B cell (primary cell): ENCODE measurements around the gene PTPRG. TPM values are rescaled to one million over a fixed set of nuclear protein-coding genes. Genes with fewer than 3 reads are reported as not detected.

Experiments
- ATAC-seq: fragments of 200-7000 bp; cut with Tn5 transposase; one replicate; pipeline ENCODE4 v1.10.0; 2021; ENCODE audit warnings: low read depth, mild to moderate bottlenecking, moderate number of reproducible peaks, moderate library complexity
- CTCF ChIA-PET: fragments of 350-600 bp; sonication (Branson Sonifier 250); formaldehyde crosslinking; loops from one replicate; lab custom pipeline; 2021; ENCODE audit warnings: antibody characterized with exemption, inconsistent platforms; lab: Charles Lee
- POLR2A ChIA-PET: fragments of 350-600 bp; sonication (Branson Sonifier 250); formaldehyde crosslinking; loops from one replicate; lab custom pipeline; 2021; ENCODE audit warnings: antibody characterized with exemption; lab: Charles Lee
- DNase-seq: peaks from one replicate; pipeline ENCODE4 v3.0.0; 2013
- H2AFZ ChIP-seq: 2 replicates; pipeline ENCODE4 v1.6.1; 2012; ENCODE audit warnings: mild to moderate bottlenecking, low read depth, low read length; ENCODE audit not compliant: insufficient read depth, poor library complexity, severe bottlenecking
- H3K27ac ChIP-seq, 2 donors: 1 replicate in 1 of 2; 2 replicates in 1 of 2; pipeline ENCODE4 v1.5.1; 2012 to 2013; ENCODE audit warnings: low read length in 2 of 2, mild to moderate bottlenecking in 2 of 2, moderate library complexity in 1 of 2
- H3K27me3 ChIP-seq, 4 experiments: fragments of 200-600 bp in 1 of 4; sonication (generic) in 1 of 4; replicated peaks in 1 of 4; 1 replicate in 2 of 4; 2 replicates in 2 of 4; pipeline versions ENCODE4 v1.6.1 to v1.7.0; 2013 to 2016; ENCODE audit warnings: low read length in 3 of 4, mild to moderate bottlenecking in 2 of 4, mixed read lengths in 1 of 4, moderate library complexity in 1 of 4; ENCODE audit not compliant: insufficient read depth in 4 of 4, control insufficient read depth in 3 of 4; ENCODE audit errors: control extremely low read depth in 1 of 4
- H3K36me3 ChIP-seq, 2 experiments: replicated peaks in 1 of 2; 1 replicate in 1 of 2; 2 replicates in 1 of 2; pipeline versions ENCODE4 v1.6.1 to v1.7.1; 2013; ENCODE audit warnings: low read length in 1 of 2; ENCODE audit not compliant: insufficient read depth in 2 of 2, control insufficient read depth in 1 of 2; ENCODE audit errors: control extremely low read depth in 1 of 2, extremely low read depth in 1 of 2
- H3K4me1 ChIP-seq, 2 donors: fragments of 200-600 bp in 1 of 2; sonication (generic) in 1 of 2; 1 replicate in 1 of 2; 2 replicates in 1 of 2; pipeline versions ENCODE4 v1.5.1 to v1.6.1; 2013 to 2017; ENCODE audit warnings: low read length in 2 of 2; ENCODE audit not compliant: control insufficient read depth in 2 of 2, insufficient read depth in 2 of 2
- H3K4me2 ChIP-seq: replicated peaks from 2 replicates; pipeline ENCODE3; 2012; ENCODE audit warnings: mild to moderate bottlenecking, low read depth, low read length; ENCODE audit not compliant: poor library complexity, severe bottlenecking
- H3K4me3 ChIP-seq, 5 experiments: fragments of 200-600 bp in 1 of 5; sonication (generic) in 1 of 5; 1 replicate in 3 of 5; 2 replicates in 2 of 5; pipeline versions ENCODE4 v1.5.1 to v1.7.0; 2011 to 2016; ENCODE audit warnings: low read length in 4 of 5, mild to moderate bottlenecking in 4 of 5, low read depth in 2 of 5, control low read depth in 1 of 5, moderate library complexity in 1 of 5; ENCODE audit not compliant: insufficient read depth in 1 of 5; ENCODE audit errors: control extremely low read depth in 1 of 5, extremely low read depth in 1 of 5
- H3K79me2 ChIP-seq: fragments of 200-600 bp; sonication (generic); one replicate; pipeline ENCODE4 v1.6.0; 2016; ENCODE audit warnings: low read length; ENCODE audit not compliant: control insufficient read depth, insufficient read depth
- H3K9ac ChIP-seq: fragments of 200-600 bp; sonication (generic); 2 replicates; pipeline ENCODE4 v1.6.1; 2017; ENCODE audit warnings: mild to moderate bottlenecking, low read length, moderate library complexity
- H3K9me3 ChIP-seq, 3 donors: one replicate each; pipeline versions ENCODE4 v1.6.1 to v1.7.1; 2013; ENCODE audit warnings: low read length in 2 of 3; ENCODE audit not compliant: control insufficient read depth in 2 of 3, insufficient read depth in 1 of 3; ENCODE audit errors: control extremely low read depth in 1 of 3
- H4K20me1 ChIP-seq: 2 replicates; pipeline ENCODE4 v1.6.0; 2012; ENCODE audit warnings: mild to moderate bottlenecking, low read length; ENCODE audit not compliant: insufficient read depth, control insufficient read depth, poor library complexity, severe bottlenecking
- H3K27ac Mint-ChIP-seq: one replicate; pipeline ENCODE4 v1.8.0; 2021; ENCODE audit warnings: mixed read lengths
- H3K27me3 Mint-ChIP-seq: one replicate; pipeline ENCODE4 v1.8.0; 2021; ENCODE audit warnings: mixed read lengths
- H3K4me1 Mint-ChIP-seq: one replicate; pipeline ENCODE4 v1.8.0; 2021; ENCODE audit warnings: mixed read lengths
- H3K4me3 Mint-ChIP-seq: one replicate; pipeline ENCODE4 v1.8.0; 2021; ENCODE audit warnings: mixed read lengths
- H3K9me3 Mint-ChIP-seq: one replicate; pipeline ENCODE4 v1.8.0; 2022; ENCODE audit warnings: mixed read lengths; ENCODE audit not compliant: insufficient read depth
- EZH2 ChIP-seq: IDR thresholded peaks from 2 replicates; pipeline ENCODE4 v1.6.1; 2012; ENCODE audit warnings: borderline replicate concordance, low read depth, mild to moderate bottlenecking, moderate library complexity, low read length; ENCODE audit not compliant: insufficient read depth, poor library complexity, severe bottlenecking
- WGBS: methylation state at CpG from one replicate; pipeline ENCODE4 v1.1.5; 2013; ENCODE audit warnings: missing lambda C conversion rate; ENCODE audit not compliant: insufficient coverage; 5-methylcytosine and 5-hydroxymethylcytosine counted together
- intact Hi-C: fragments of 100-400 bp; cut with micrococcal nuclease; formaldehyde crosslinking; loops from one replicate; pipeline ENCODE4 v1.10.0; 2022
- polyA plus RNA-seq: library from polyadenylated mRNA; depleted of rRNA; stranded (reverse); fragments of >200 nt; gene quantifications from 2 replicates; pipeline ENCODE4 v1.2.3, GENCODE V29; 2012
- total RNA-seq, 2 donors: library from RNA; stranded (reverse); fragments of 120-200 nt in 1 of 2; gene quantifications; 1 replicate in 1 of 2; 2 replicates in 1 of 2; pipeline versions ENCODE4 v1.2.3 to v1.2.4, GENCODE V29; 2013 to 2022
- TF ChIP-seq, protein P1 (sequence below): fragments of 200-600 bp; IDR thresholded peaks from one replicate; pipeline ENCODE4 v1.8.0; 2022; ENCODE audit warnings: antibody characterized with exemption, mild to moderate bottlenecking

PTPRG gene
- total and polyA plus RNA-seq, 2 donors (not counting 1 experiment from before 2014, with no cell fraction given), result 0.12 to 1.3 TPM

DNA sequence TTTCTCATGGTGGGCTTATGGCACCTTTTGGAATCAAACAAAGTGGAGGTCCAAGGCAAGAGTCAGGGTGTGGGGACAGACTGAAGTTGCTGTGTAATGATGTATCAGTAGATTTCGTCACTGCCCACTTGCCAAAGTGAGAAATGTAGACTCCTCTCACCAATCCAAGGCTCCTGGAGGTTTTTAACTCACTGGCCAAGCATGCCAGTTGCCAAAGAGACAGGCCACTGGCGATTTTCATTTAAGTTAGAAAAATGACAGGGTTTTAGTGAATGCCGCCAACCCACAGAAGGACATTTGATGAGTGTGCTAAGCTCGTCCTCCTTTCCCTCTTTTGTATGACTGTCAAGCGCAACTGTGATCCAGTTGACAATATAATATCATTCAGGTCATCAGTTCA, 602.8 kb downstream of the PTPRG start:
- Histone ChIP-seq H3K36me3 (no peaks in the 10 kb centered on the region), H3K4me2 (no peak overlapping the region), H3K27me3 (no peaks in the 10 kb centered on the region), H3K9me3 (no peaks in the 10 kb centered on the region), H3K27ac (no peak overlapping the region), H3K4me3 (no peak overlapping the region), H4K20me1 (no peaks in the 10 kb centered on the region), H2AFZ (no peak overlapping the region), H3K79me2 (no peaks in the 10 kb centered on the region), H3K4me1 (no peaks in the 10 kb centered on the region), H3K9ac (no peak overlapping the region)
- TF ChIP-seq EZH2, result no peak
- TF ChIP-seq, protein P1, sequence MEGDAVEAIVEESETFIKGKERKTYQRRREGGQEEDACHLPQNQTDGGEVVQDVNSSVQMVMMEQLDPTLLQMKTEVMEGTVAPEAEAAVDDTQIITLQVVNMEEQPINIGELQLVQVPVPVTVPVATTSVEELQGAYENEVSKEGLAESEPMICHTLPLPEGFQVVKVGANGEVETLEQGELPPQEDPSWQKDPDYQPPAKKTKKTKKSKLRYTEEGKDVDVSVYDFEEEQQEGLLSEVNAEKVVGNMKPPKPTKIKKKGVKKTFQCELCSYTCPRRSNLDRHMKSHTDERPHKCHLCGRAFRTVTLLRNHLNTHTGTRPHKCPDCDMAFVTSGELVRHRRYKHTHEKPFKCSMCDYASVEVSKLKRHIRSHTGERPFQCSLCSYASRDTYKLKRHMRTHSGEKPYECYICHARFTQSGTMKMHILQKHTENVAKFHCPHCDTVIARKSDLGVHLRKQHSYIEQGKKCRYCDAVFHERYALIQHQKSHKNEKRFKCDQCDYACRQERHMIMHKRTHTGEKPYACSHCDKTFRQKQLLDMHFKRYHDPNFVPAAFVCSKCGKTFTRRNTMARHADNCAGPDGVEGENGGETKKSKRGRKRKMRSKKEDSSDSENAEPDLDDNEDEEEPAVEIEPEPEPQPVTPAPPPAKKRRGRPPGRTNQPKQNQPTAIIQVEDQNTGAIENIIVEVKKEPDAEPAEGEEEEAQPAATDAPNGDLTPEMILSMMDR, result no peak
- ATAC-seq, result no peak
- POLR2A ChIA-PET, result no interaction called here
- H3K9me3 Mint-ChIP-seq, result no peaks in the 10 kb centered on the region
- CTCF ChIA-PET, result no interaction called here
- H3K4me3 Mint-ChIP-seq, result no peak overlapping the region
- no peak overlapping the region for H3K27ac Mint-ChIP-seq
- no peaks in the 10 kb centered on the region for H3K27me3 Mint-ChIP-seq
- H3K4me1 Mint-ChIP-seq, result no peaks in the 10 kb centered on the region
- intact Hi-C loops, result no loop called here
- WGBS, result 80% methylated on average over 2 of the region's 5 CpGs
- DNase-seq, result no peak

DNA sequence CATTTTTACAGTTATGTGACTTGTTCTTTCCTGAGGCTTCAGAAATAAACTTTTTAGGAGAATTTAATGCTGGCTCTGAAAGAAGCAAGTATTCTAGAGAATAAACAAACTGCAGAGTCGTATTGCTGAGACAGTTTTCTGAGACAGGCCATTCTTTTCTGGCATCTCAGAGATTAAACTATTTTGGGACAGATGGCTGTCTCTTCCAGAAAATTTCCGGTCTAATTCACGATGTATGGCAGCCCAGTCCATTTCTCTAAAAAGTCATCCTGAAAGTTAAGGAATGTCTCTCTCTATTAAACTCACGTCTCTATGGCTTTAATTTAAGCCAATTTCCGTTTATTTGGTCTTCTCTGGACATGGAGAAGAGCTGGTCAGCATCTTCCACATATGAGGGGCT, 603.4 kb downstream of the PTPRG start:
- Histone ChIP-seq H2AFZ (no peak overlapping the region), H3K4me3 (no peak overlapping the region), H4K20me1 (no peaks in the 10 kb centered on the region), H3K36me3 (no peaks in the 10 kb centered on the region), H3K27ac (no peak overlapping the region), H3K79me2 (no peaks in the 10 kb centered on the region), H3K27me3 (no peaks in the 10 kb centered on the region), H3K4me1 (no peaks in the 10 kb centered on the region), H3K4me2 (no peak overlapping the region), H3K9me3 (no peaks in the 10 kb centered on the region), H3K9ac (no peak overlapping the region)
- DNase-seq (no peak), ATAC-seq (no peak)
- TF ChIP-seq, protein P1, result no peak
- no peak for TF ChIP-seq EZH2
- H3K27me3 Mint-ChIP-seq, result no peaks in the 10 kb centered on the region
- ChIA-PET CTCF (no interaction called here), POLR2A (no interaction called here)
- WGBS, result 93% methylated on average over 4 of the region's 5 CpGs
- intact Hi-C loops, result no loop called here
- H3K27ac Mint-ChIP-seq, result no peak overlapping the region
- H3K9me3 Mint-ChIP-seq, result no peaks in the 10 kb centered on the region
- no peaks in the 10 kb centered on the region for H3K4me1 Mint-ChIP-seq
- H3K4me3 Mint-ChIP-seq, result no peak overlapping the region
